KOPT-K1 (cell line): ENCODE results near the gene UGT2A3.
"Not testable (repeated sequence)": the region's sequence is repeated elsewhere in the genome, so short reads cannot be mapped to it uniquely, and the experiment has no call there.

Experiments
- H3K27ac ChIP-seq: fragments of 200-600 bp; sonication (generic); 2 replicates; pipeline ENCODE4 v1.5.1; 2016; ENCODE audit warnings: antibody characterized with exemption, mild to moderate bottlenecking, low read depth, low read length; ENCODE audit not compliant: poor library complexity, severe bottlenecking
- H3K36me3 ChIP-seq: fragments of 200-600 bp; sonication (generic); 2 replicates; pipeline ENCODE4 v1.5.1; 2017; ENCODE audit warnings: antibody characterized with exemption, mild to moderate bottlenecking, low read length, moderate library complexity; ENCODE audit not compliant: insufficient read depth
- H3K9me3 ChIP-seq: fragments of 200-600 bp; sonication (generic); 2 replicates; pipeline ENCODE4 v1.5.1; 2017; ENCODE audit warnings: antibody characterized with exemption, low read length, mild to moderate bottlenecking; ENCODE audit not compliant: insufficient read depth, poor library complexity, severe bottlenecking

UGT2A3 gene

DNA sequence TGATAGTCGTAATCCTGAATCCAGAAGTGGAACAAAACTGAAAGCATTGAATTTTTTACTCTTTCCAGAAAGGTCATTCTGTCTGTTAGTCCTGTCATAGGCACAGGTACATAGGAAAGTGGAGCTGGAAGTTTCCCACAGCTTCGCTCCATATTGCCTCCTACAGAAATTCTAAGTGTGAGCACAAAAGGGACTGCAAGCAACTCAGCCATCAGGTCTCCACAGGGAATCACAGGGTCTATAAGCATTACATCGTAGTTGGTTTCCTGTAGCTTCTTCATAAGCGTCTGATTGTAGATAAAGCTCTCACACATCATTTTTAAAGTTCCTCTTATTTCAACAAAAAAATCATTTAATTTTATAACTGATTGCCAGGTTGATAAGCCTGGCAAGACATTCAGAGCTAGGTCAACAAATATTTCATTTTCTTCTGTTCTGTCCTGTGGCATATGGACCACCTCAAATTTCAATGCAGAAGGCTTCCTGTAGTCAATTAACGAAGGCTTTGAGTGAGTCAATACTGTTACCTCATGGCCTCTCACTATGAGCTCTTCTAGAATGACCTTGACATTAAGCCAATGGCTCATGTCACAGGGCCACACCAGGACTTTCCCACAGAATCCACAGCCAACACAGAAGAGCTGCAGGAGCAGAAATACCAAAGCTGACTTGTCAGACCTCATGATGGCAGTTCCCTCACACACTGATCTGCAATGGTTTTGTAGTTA, at the start of gene UGT2A3:
UGT2A3 (minus strand) TSS at position 727 of the 728 bp plus-strand sequence; CDS start at position 683, 44 bp downstream.
- no peak within 1 kb of the TSS for H3K27ac ChIP-seq
- no peaks in the 10 kb centered on the region for H3K36me3 ChIP-seq
- H3K9me3 ChIP-seq, result no peaks in the 10 kb centered on the region

- Histone ChIP-seq H3K36me3 (no peaks in the 10 kb centered on the region), H3K9me3 (no peaks in the 10 kb centered on the region), H3K27ac (no peak overlapping the region)
Measured at GRCh38 chr4:68997040-68997439, 45.4 kb upstream of the UGT2A3 start.

DNA sequence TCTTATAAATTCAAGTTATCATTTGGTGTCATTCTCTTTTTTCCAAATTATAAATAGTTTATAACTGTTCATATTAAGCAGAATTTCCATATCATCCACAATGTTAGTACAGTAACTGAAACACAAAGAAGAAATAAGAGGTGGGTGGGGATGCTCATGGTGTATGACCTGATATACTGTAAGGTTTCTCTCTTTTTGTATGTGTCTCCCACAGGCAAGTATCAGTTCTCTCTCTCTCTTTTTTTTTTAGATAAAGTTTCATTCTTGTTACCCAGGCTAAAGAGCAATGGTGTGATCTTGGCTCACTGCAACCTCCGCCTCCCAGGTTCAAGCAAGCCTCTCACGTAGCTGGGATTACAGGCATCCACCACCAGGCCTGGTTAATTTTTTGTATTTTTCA, 43.7 kb upstream of the UGT2A3 start:
- Histone ChIP-seq H3K9me3 (no peaks in the 10 kb centered on the region), H3K27ac (no peak overlapping the region), H3K36me3 (no peaks in the 10 kb centered on the region)

- H3K9me3 ChIP-seq, result no peaks in the 10 kb centered on the region
- no peaks in the 10 kb centered on the region for H3K36me3 ChIP-seq
- no peak overlapping the region for H3K27ac ChIP-seq
Measured at GRCh38 chr4:68987007-68987406, 35.4 kb upstream of the UGT2A3 start.

- no peaks in the 10 kb centered on the region for H3K9me3 ChIP-seq
- no peaks in the 10 kb centered on the region for H3K36me3 ChIP-seq
- no peak overlapping the region for H3K27ac ChIP-seq
Measured at GRCh38 chr4:68985442-68985841, 33.8 kb upstream of the UGT2A3 start.

DNA sequence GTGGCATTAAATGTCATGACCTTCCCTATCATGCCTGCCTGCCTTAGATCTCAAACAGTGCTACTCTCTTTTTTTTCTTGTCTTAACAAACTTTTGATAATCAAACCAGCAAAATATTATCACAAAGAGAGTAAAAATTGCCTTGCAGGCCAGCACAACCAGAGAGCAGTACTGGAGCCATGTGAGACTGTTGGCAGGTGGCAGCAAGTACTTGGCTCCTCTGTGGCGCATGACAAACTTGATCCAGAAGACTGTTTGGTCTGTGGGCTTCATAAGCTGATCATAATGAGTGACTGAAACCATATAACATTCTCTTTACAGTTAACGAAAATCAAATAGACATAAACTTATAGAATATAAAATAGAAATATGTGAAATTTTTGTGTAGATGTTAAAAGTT, 33.3 kb upstream of the UGT2A3 start:
- H3K27ac ChIP-seq, result no peak overlapping the region
- H3K36me3 ChIP-seq, result no peaks in the 10 kb centered on the region
- no peaks in the 10 kb centered on the region for H3K9me3 ChIP-seq

DNA sequence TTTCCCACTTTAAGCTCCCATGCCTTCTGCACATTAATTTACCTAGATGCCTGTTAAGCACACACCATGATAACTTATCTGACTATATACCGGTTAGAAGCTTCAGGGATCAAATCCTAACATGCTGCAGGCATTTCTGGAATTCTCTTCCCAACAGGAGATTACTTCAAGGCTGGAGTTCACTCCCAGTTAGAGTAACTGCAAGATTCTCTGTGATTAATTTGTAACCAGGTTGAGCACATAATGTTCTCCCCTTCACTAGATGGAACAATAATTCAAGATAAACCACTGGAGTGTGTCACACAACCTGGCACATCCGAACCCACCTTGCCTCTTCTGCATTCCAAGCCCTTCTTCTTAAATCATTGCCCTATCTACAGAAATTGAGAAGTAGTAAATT, 11.8 kb upstream of the UGT2A3 start:
- Histone ChIP-seq H3K36me3 (no peaks in the 10 kb centered on the region), H3K9me3 (no peaks in the 10 kb centered on the region), H3K27ac (no peak overlapping the region)

- Histone ChIP-seq H3K27ac (no peak overlapping the region), H3K36me3 (no peaks in the 10 kb centered on the region), H3K9me3 (no peaks in the 10 kb centered on the region)
Measured at GRCh38 chr4:68962868-68963267, 11.3 kb upstream of the UGT2A3 start.

DNA sequence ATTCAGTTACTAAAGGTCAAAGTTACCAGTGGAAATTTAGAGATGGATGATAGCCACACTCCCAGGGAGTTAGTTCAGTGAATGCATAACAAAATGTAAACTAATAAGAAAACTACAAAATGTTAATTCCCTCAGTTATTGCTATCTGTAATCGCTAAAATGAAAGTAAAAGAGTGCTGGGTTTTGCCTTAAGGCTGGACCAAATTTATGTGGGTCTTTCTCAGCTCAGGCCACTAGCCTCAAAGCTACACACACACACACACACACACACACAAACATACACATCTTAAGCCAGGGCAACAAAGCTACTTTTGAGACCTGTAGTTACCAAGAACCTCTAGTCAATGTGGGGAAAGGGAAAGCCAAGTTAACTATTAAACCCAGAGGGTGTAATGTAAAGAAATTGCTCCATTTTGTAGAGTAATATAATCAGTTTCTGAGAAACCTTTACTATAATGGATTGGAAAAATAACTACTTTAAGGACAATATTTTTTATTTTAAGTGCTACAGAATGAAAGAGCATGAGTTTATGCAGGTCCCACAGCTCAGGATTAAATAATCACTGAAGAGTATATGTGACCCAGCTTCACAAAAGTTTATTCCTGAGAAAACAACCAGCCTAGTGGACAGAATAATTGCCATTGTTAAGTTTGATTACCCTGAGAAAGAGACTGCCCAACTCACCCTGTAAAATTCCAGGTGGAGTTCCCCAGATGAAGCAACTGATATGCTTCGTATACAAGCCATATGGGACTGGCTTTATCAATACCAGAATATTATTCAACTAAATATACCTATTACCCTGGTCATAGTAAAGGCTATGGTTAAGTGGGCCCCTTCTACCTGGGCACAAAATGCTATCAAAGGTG, 8.9 kb upstream of the UGT2A3 start:
- Histone ChIP-seq H3K27ac (no peak overlapping the region), H3K9me3 (no peaks in the 10 kb centered on the region), H3K36me3 (no peaks in the 10 kb centered on the region)

DNA sequence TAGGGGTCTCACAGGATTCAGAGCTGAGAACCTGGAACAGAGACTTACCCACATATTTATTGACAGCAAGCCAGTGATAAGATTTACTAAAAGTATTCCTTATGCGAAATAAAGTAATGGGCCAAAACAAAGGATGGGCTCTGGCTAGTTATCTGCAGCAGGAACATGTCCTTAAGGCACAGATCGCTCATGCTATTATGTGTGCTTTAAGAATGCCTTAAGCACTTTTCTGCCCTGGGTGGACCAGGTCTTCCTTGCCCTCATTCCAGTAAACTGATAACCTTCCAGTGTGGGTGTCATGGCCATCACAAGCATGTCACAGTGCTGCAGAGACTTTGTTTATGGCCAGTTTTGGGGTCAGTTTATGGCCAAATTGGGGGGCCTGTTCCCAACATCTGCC, 7.5 kb upstream of the UGT2A3 start:
- not testable (repeated sequence) for H3K36me3 ChIP-seq, H3K9me3 ChIP-seq, H3K27ac ChIP-seq

- no peaks in the 10 kb centered on the region for H3K36me3 ChIP-seq
- no peaks in the 10 kb centered on the region for H3K9me3 ChIP-seq
- no peak overlapping the region for H3K27ac ChIP-seq
Measured at GRCh38 chr4:68954126-68954525, 2.5 kb upstream of the UGT2A3 start.

- Histone ChIP-seq H3K9me3 (no peaks in the 10 kb centered on the region), H3K27ac (no peak overlapping the region), H3K36me3 (no peaks in the 10 kb centered on the region)
Measured at GRCh38 chr4:68953056-68953596, 1.5 kb upstream of the UGT2A3 start.

DNA sequence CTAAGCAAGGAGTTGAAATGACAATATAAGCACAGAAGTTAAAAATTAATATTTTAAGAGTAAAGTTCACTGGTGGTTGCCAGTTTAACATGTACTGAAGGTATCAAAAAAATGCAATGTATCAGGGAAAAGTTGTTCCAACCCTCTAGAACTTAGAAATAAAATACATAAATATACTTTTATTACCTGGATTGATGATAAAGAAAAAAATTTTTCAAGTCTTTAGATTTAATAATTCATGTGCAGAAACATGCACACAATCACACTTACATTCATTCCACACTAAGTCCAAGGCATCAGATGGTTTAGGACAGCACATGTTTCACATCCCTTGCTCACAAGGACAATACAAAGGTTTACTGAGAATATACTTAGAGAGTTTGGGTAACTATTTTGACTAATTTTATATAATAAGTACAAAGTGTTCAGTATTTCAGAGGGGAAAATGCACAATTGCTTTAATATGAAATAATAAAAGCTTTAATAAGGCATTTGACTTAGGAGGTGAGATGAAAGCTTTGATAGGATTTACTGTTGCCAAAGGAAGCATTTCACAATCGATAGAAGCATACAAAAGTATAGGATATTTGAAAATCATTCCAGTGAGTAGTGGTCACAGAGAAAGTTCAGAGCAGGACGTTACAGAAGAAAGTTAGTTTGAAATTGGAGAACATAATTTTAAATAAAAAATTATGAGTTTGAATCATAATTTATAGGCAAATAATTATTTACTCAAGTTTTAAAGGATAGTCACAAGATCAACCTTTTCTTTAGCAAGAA, 392 bp upstream of the UGT2A3 start:
- H3K9me3 ChIP-seq, result no peaks in the 10 kb centered on the region
- no peaks in the 10 kb centered on the region for H3K36me3 ChIP-seq
- no peak overlapping the region for H3K27ac ChIP-seq

DNA sequence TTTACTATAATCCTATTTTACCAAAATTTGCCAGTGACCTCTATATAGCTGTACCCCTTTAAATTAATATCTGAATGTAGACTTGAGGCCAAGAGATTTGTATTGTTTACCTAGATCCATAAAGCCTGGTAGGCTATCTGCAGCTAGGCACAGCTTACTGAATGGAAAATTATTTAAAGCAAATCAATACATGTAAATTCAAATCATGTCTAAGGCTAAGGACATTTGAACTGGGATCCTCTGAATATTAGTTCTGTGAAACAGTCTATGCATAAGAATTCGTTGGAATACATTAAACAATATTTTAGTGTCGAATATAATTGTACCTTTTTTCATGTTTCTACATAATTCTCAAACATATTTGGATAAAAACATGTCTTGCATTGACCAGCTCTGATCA, 1.6 kb downstream of the UGT2A3 start:
- no peaks in the 10 kb centered on the region for H3K36me3 ChIP-seq
- no peaks in the 10 kb centered on the region for H3K9me3 ChIP-seq
- H3K27ac ChIP-seq, result no peak overlapping the region

GRCh38 chr4:68948985-68949384, 2.6 kb downstream of the UGT2A3 start:
- H3K9me3 ChIP-seq, result no peaks in the 10 kb centered on the region
- no peak overlapping the region for H3K27ac ChIP-seq
- H3K36me3 ChIP-seq, result no peaks in the 10 kb centered on the region
